Measurements from ENCODE around the gene CCL28. TPM values are rescaled to one million over a fixed set of nuclear protein-coding genes. Genes with fewer than 3 reads are reported as not detected.
"Not testable (repeated sequence)": the region's sequence is repeated elsewhere in the genome, so short reads cannot be mapped to it uniquely, and the experiment has no call there.

CCL28 gene
- total RNA-seq, 1 donor from 2014 or later: not detected

DNA sequence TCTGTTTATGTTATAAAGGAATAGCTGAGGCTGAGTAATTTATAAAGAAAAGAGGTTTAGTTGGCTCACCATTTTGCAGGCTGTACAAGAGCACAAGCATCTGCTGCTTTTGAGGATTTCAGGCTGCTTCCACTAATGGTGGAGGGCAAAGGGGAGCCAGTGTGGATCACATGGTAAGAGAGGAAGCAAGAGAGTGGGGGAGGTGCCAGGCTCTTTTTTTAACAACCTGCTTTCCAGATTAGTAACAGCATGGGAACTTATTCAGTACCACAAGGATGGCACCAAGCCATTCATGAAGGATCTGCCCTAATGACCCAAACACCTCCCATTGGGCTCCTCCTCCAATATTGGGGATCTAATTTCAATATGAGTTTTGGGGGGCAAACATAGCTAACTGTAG is 40.4 kb downstream of the CCL28 start:
- H3K9me3 Mint-ChIP-seq (ENCODE audit: unreplicated experiment): peaks cover 4% of the 10 kb centered on the region
- no peaks in the 10 kb centered on the region for H3K27me3 Mint-ChIP-seq (ENCODE audit: unreplicated experiment)
- no peaks in the 10 kb centered on the region for H3K36me3 Mint-ChIP-seq (ENCODE audit: unreplicated experiment)
- H3K27ac Mint-ChIP-seq (ENCODE audit: unreplicated experiment): no peak overlapping the region
- H3K4me1 Mint-ChIP-seq (ENCODE audit: unreplicated experiment): no peaks in the 10 kb centered on the region
- no peak for DNase-seq (ENCODE audit: extremely low spot score, unreplicated experiment)
- H3K4me3 Mint-ChIP-seq (ENCODE audit: unreplicated experiment): no peak overlapping the region
- TF ChIP-seq, protein P1, sequence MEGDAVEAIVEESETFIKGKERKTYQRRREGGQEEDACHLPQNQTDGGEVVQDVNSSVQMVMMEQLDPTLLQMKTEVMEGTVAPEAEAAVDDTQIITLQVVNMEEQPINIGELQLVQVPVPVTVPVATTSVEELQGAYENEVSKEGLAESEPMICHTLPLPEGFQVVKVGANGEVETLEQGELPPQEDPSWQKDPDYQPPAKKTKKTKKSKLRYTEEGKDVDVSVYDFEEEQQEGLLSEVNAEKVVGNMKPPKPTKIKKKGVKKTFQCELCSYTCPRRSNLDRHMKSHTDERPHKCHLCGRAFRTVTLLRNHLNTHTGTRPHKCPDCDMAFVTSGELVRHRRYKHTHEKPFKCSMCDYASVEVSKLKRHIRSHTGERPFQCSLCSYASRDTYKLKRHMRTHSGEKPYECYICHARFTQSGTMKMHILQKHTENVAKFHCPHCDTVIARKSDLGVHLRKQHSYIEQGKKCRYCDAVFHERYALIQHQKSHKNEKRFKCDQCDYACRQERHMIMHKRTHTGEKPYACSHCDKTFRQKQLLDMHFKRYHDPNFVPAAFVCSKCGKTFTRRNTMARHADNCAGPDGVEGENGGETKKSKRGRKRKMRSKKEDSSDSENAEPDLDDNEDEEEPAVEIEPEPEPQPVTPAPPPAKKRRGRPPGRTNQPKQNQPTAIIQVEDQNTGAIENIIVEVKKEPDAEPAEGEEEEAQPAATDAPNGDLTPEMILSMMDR (IDR thresholded peaks at IDR 0.05): no peak

GRCh38 chr5:43370352-43370751 is 41.8 kb downstream of the CCL28 start:
- Mint-ChIP-seq H3K4me3 (ENCODE audit: unreplicated experiment) (no peak overlapping the region), H3K27me3 (ENCODE audit: unreplicated experiment) (peaks cover 5% of the 10 kb centered on the region), H3K36me3 (ENCODE audit: unreplicated experiment) (no peaks in the 10 kb centered on the region), H3K27ac (ENCODE audit: unreplicated experiment) (no peak overlapping the region), H3K9me3 (ENCODE audit: unreplicated experiment) (no peaks in the 10 kb centered on the region), H3K4me1 (ENCODE audit: unreplicated experiment) (no peaks in the 10 kb centered on the region)
- no peak for DNase-seq (ENCODE audit: extremely low spot score, unreplicated experiment)
- TF ChIP-seq, protein P1 (IDR thresholded peaks at IDR 0.05): no peak

DNA sequence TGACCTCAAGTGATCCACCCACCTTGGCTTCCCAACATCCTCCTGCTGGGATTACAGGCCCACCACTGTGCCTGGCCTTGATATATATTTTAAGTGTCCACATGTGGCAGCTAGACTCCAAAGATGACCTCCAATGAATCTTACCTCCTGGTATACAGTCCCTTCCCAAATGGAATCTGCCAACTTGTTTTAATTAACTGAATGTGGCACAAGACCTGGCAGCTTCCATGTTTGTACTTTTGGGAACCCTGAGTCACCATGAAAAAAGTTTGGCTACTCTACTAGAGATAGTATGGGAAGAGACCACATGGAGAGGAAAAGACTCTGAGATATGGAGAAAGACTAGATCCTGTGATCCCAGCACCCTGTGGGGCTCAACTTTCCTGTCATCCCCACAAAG is 42.5 kb downstream of the CCL28 start:
- no peaks in the 10 kb centered on the region for H3K36me3 Mint-ChIP-seq (ENCODE audit: unreplicated experiment)
- no peak for DNase-seq (ENCODE audit: extremely low spot score, unreplicated experiment)
- H3K4me1 Mint-ChIP-seq (ENCODE audit: unreplicated experiment): no peaks in the 10 kb centered on the region
- peaks cover 10% of the 10 kb centered on the region for H3K27me3 Mint-ChIP-seq (ENCODE audit: unreplicated experiment)
- no peaks in the 10 kb centered on the region for H3K9me3 Mint-ChIP-seq (ENCODE audit: unreplicated experiment)
- no peak overlapping the region for H3K4me3 Mint-ChIP-seq (ENCODE audit: unreplicated experiment)
- no peak overlapping the region for H3K27ac Mint-ChIP-seq (ENCODE audit: unreplicated experiment)
- TF ChIP-seq, protein P1 (IDR thresholded peaks at IDR 0.05): no peak

DNA sequence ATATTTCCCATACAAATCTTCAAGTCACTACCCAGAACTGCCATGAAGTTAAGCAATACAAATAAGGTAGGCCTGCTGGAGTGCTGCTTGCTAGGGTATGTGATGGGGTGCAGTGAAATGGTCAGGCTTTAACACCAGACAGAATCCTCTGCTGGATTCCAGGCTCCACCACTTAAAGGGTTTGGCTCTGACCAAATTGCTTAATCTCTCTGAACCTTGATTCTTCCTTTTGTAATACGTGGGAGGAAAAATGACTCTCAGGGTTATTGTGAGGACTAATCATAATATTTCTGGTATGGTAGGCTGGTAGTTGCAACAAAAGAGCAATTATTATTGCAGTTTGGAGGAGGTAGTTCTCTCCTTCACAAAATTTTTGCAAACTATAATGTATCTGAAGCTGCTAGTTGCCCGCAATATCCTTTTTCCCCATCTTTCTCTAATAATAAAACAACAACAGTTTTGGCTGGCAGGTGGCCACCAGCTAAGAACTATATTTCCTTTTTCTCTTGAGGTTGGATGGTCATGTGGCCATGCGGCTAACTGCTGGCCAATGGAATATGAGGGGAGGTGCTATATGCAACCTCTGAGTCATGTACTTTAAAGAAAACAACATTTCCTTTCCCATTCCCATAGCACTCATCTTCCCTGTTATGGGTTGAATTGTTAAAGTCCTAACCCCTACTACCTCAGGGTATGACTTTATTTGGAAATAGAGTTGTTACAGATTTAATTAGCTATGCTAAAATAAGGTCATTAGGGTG is 44.1 kb downstream of the CCL28 start:
- Mint-ChIP-seq H3K27ac (ENCODE audit: unreplicated experiment) (no peak overlapping the region), H3K36me3 (ENCODE audit: unreplicated experiment) (no peaks in the 10 kb centered on the region), H3K27me3 (ENCODE audit: unreplicated experiment) (peaks cover 10% of the 10 kb centered on the region), H3K4me1 (ENCODE audit: unreplicated experiment) (no peaks in the 10 kb centered on the region), H3K9me3 (ENCODE audit: unreplicated experiment) (no peaks in the 10 kb centered on the region), H3K4me3 (ENCODE audit: unreplicated experiment) (no peak overlapping the region)
- DNase-seq (ENCODE audit: extremely low spot score, unreplicated experiment): no peak
- TF ChIP-seq, protein P1 (IDR thresholded peaks at IDR 0.05): no peak

DNA sequence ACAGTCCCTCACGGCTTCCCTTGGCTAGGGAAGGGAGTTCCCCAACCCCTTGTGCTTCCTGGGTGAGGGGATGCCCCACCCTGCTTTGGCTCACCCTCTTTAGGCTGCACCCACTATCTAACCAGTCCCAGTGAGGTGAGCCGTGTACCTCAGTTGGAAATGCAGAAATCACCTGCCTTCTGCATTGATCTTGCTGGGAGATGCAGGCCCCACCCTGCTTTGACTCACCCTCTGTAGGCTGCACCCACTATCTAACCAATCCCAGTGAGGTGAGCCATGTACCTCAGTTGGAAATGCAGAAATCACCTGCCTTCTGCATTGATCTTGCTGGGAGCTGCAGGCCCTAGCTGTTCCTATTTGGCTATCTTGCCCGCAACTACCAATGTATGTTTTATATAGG is 44.7 kb downstream of the CCL28 start:
- Mint-ChIP-seq H3K27ac (ENCODE audit: unreplicated experiment) (no peak overlapping the region), H3K9me3 (ENCODE audit: unreplicated experiment) (no peaks in the 10 kb centered on the region), H3K36me3 (ENCODE audit: unreplicated experiment) (no peaks in the 10 kb centered on the region), H3K27me3 (ENCODE audit: unreplicated experiment) (peaks cover 12% of the 10 kb centered on the region), H3K4me3 (ENCODE audit: unreplicated experiment) (no peak overlapping the region), H3K4me1 (ENCODE audit: unreplicated experiment) (no peaks in the 10 kb centered on the region)
- DNase-seq (ENCODE audit: extremely low spot score, unreplicated experiment): no peak
- TF ChIP-seq, protein P1 (IDR thresholded peaks at IDR 0.05): no peak

GRCh38 chr5:43366680-43367246 is 45.4 kb downstream of the CCL28 start:
- not testable (repeated sequence) for DNase-seq (ENCODE audit: extremely low spot score, unreplicated experiment); H3K4me3 Mint-ChIP-seq (ENCODE audit: unreplicated experiment)

GRCh38 chr5:43365155-43365554 is 47.0 kb downstream of the CCL28 start:
- H3K27ac Mint-ChIP-seq (ENCODE audit: unreplicated experiment): not testable (repeated sequence)

More at GRCh38 chr5:43366680-43367246, 45.4 kb downstream of the CCL28 start:
- H3K27ac Mint-ChIP-seq (ENCODE audit: unreplicated experiment); H3K4me1 Mint-ChIP-seq (ENCODE audit: unreplicated experiment); H3K9me3 Mint-ChIP-seq (ENCODE audit: unreplicated experiment); H3K36me3 Mint-ChIP-seq (ENCODE audit: unreplicated experiment): not testable (repeated sequence)
- H3K27me3 Mint-ChIP-seq (ENCODE audit: unreplicated experiment): peaks cover 16% of the 10 kb centered on the region

More at GRCh38 chr5:43365155-43365554, 47.0 kb downstream of the CCL28 start:
- H3K36me3 Mint-ChIP-seq (ENCODE audit: unreplicated experiment); H3K9me3 Mint-ChIP-seq (ENCODE audit: unreplicated experiment); H3K4me1 Mint-ChIP-seq (ENCODE audit: unreplicated experiment); H3K4me3 Mint-ChIP-seq (ENCODE audit: unreplicated experiment); DNase-seq (ENCODE audit: extremely low spot score, unreplicated experiment): not testable (repeated sequence)
- peaks cover 26% of the 10 kb centered on the region for H3K27me3 Mint-ChIP-seq (ENCODE audit: unreplicated experiment)

Measured in osteocyte (in vitro differentiated cells).